Calu3 (cell line): Measurements from ENCODE around the gene PHACTR4. TPM values are rescaled to one million over a fixed set of nuclear protein-coding genes. Genes with fewer than 3 reads are reported as not detected.

ENCODE experiments used
- BruUV-seq: library from RNA; stranded (reverse); fragments of 400-500 nt; replicated peaks from 2 replicates; lab custom pipeline; 2021; lab: Mats Ljungman, UMichigan
- CTCF ChIA-PET: fragments of 300-600 bp; sonication (Branson Sonifier 250); formaldehyde crosslinking; loops from one replicate; lab custom pipeline; 2022; ENCODE audit warnings: antibody characterized with exemption; lab: Charles Lee
- DNase-seq: peaks from one replicate; pipeline ENCODE4 v3.0.0; 2022
- H3K27ac Mint-ChIP-seq: one replicate; pipeline ENCODE4 v1.8.0; 2022; ENCODE audit warnings: mixed read lengths; ENCODE audit not compliant: unreplicated experiment
- H3K27me3 Mint-ChIP-seq: one replicate; pipeline ENCODE4 v1.8.0; 2022; ENCODE audit warnings: mixed read lengths; ENCODE audit not compliant: unreplicated experiment
- H3K36me3 Mint-ChIP-seq: one replicate; pipeline ENCODE4 v1.8.0; 2022; ENCODE audit warnings: mild to moderate bottlenecking, moderate library complexity, mixed read lengths; ENCODE audit not compliant: insufficient read depth, unreplicated experiment
- H3K4me1 Mint-ChIP-seq: one replicate; pipeline ENCODE4 v1.8.0; 2022; ENCODE audit warnings: mild to moderate bottlenecking, low read depth, mixed read lengths; ENCODE audit not compliant: unreplicated experiment
- H3K4me3 Mint-ChIP-seq: one replicate; pipeline ENCODE4 v1.8.0; 2022; ENCODE audit warnings: mild to moderate bottlenecking, low read depth, moderate library complexity, mixed read lengths; ENCODE audit not compliant: unreplicated experiment
- H3K9me3 Mint-ChIP-seq: one replicate; pipeline ENCODE4 v1.8.0; 2022; ENCODE audit warnings: low read depth, mixed read lengths; ENCODE audit not compliant: unreplicated experiment
- intact Hi-C: fragments of 100-400 bp; cut with micrococcal nuclease; formaldehyde crosslinking; loops from one replicate; pipeline ENCODE4 v1.10.0; 2022; ENCODE audit not compliant: unreplicated experiment
- total RNA-seq: library from RNA; stranded (reverse); gene quantifications from 2 replicates; pipeline ENCODE4 v1.2.3, GENCODE V29; 2022
- TF ChIP-seq, protein P1 (sequence below): fragments of 200-600 bp; IDR thresholded peaks from one replicate; pipeline ENCODE4 v1.8.0; 2022; ENCODE audit warnings: antibody characterized with exemption; ENCODE audit not compliant: unreplicated experiment

The PHACTR4 gene
- total RNA-seq, 1 experiment from 2014 or later, result 58.7 TPM

DNA sequence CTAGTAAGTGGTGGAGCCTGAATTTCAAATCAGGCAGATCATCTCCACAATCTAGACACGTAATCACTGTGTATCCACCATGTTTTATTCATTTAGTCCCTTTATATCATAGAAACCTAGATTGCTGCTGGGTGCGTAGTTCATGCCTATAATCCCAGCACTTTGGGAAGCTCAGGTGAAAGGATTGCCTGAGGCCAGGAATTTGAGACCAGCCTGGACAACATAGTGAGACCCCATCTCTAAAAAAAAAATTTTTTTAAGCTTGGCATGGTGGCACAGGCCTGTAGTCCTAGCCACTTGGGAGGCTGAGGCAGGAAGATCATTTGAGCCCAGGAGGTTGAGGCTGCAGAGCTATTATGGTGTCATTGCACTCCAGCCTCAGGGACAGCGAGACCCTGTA lies 30.6 kb upstream of the PHACTR4 start:
- H3K36me3 Mint-ChIP-seq, result peaks cover 6% of the 10 kb centered on the region
- H3K4me1 Mint-ChIP-seq, result peaks cover 8% of the 10 kb centered on the region
- no TSS peak for BruUV-seq
- TF ChIP-seq, protein P1, sequence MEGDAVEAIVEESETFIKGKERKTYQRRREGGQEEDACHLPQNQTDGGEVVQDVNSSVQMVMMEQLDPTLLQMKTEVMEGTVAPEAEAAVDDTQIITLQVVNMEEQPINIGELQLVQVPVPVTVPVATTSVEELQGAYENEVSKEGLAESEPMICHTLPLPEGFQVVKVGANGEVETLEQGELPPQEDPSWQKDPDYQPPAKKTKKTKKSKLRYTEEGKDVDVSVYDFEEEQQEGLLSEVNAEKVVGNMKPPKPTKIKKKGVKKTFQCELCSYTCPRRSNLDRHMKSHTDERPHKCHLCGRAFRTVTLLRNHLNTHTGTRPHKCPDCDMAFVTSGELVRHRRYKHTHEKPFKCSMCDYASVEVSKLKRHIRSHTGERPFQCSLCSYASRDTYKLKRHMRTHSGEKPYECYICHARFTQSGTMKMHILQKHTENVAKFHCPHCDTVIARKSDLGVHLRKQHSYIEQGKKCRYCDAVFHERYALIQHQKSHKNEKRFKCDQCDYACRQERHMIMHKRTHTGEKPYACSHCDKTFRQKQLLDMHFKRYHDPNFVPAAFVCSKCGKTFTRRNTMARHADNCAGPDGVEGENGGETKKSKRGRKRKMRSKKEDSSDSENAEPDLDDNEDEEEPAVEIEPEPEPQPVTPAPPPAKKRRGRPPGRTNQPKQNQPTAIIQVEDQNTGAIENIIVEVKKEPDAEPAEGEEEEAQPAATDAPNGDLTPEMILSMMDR, result no peak
- no peaks in the 10 kb centered on the region for H3K27me3 Mint-ChIP-seq
- no peak overlapping the region for H3K27ac Mint-ChIP-seq
- CTCF ChIA-PET, result no interaction called here
- intact Hi-C loops, result no loop called here
- H3K9me3 Mint-ChIP-seq, result no peaks in the 10 kb centered on the region
- H3K4me3 Mint-ChIP-seq, result no peak overlapping the region
- no peak for DNase-seq

DNA sequence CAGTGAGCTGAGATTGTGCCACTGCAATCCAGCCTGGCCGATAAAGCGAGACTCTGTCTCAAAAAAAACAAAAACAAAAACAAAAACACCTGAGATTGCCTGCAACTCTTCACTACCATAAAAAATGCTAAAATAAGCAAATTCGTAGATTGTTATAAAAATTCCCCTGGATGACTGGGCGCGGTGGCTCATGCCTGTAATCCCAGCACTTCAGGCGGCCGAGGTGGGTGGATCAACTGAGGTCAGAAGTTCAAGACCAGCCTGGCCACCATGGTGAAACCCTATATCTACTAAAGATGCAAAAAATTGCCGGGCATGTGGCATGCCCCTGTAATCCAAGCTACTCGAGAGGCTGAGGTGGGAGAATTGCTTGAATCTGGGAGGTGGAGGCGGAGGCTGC lies 30.0 kb upstream of the PHACTR4 start:
- Mint-ChIP-seq H3K27ac (no peak overlapping the region), H3K9me3 (no peaks in the 10 kb centered on the region), H3K4me3 (no peak overlapping the region), H3K27me3 (no peaks in the 10 kb centered on the region), H3K36me3 (peaks cover 3% of the 10 kb centered on the region), H3K4me1 (peaks cover 8% of the 10 kb centered on the region)
- BruUV-seq, result no TSS peak
- TF ChIP-seq, protein P1, result no peak
- no peak for DNase-seq
- intact Hi-C loops, result no loop called here
- CTCF ChIA-PET, result interaction anchor here (0.6 to 1.6 kb wide), 2 partner anchors 10 to 29 kb away, joined by 6 to 8 read pairs; partner anchors contain the start of gene MED18

DNA sequence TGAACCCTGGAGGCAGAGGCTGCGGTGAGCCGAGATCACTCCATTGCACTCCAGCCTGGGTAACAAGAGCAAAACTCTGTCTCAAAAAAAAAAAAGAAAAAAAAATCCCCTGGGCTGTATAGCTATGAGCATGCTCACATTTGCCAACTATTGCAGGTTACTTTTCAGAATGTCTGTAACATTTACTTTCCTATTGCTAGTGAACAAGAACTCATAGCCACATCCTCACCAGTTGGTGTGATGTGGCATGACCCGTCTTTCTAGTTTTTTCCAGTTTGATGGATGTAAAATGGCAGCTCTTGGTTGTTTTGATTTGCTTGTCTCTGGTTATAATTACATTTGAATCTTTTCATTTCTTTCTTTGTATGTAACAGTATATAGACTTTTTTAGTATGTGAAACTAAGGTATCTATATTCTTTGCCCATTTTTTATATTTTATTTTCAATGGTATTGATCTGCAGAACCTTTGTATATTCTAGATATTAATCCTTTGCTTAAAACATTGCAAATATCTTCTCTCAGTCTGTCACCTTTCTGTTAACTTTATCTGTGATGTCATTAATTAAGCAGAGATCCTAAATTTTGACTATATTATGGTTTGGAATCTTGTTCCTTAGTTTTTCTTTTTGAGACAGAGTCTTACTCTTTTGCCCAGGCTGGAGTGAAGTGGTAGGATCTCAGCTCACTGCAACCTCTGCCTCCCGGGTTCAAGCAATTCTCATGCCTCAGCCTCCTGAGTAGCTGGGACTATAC lies 29.1 kb upstream of the PHACTR4 start:
- Mint-ChIP-seq H3K4me3 (no peak overlapping the region), H3K4me1 (peaks cover 8% of the 10 kb centered on the region), H3K27me3 (no peaks in the 10 kb centered on the region), H3K27ac (no peak overlapping the region), H3K36me3 (no peaks in the 10 kb centered on the region), H3K9me3 (no peaks in the 10 kb centered on the region)
- BruUV-seq, result no TSS peak
- TF ChIP-seq, protein P1, result no peak
- intact Hi-C loops, result no loop called here
- DNase-seq, result no peak
- CTCF ChIA-PET, result interaction anchor here (0.6 to 1.6 kb wide), 2 partner anchors 11 to 102 kb away, joined by 3 to 8 read pairs; partner anchors contain the start of gene MED18

DNA sequence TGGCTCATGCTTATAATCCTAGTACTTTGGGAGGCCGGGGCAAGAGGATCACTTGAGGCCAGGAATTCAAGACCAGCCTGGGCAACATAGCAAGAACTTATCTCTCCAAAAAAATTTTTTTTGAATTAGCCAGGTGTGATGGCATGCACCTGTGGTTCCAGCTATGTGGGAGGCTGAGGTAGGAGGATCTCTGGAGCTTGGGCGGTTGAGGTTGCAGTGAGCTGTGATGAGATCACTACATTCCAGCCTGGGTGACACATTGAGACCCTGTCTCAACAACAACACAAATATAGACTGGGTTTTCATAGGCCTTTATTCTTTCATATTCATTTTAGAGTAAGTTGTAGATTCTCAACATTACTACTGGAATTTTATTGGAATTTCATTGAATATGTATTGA lies 27.9 kb upstream of the PHACTR4 start:
- no TSS peak for BruUV-seq
- intact Hi-C loops, result no loop called here
- DNase-seq, result peak; percentile 41
- TF ChIP-seq, protein P1, result no peak
- no peak overlapping the region for H3K27ac Mint-ChIP-seq
- H3K36me3 Mint-ChIP-seq, result peaks cover 5% of the 10 kb centered on the region
- peaks cover 8% of the 10 kb centered on the region for H3K4me1 Mint-ChIP-seq
- H3K27me3 Mint-ChIP-seq, result no peaks in the 10 kb centered on the region
- no peak overlapping the region for H3K4me3 Mint-ChIP-seq
- H3K9me3 Mint-ChIP-seq, result no peaks in the 10 kb centered on the region
- CTCF ChIA-PET, result no interaction called here
